NT2/D1 (cell line): Measurements from ENCODE around the gene CHMP4A.
A peak's percentile ranks its signal among the peaks of the same experiment; 100 is the strongest.

Source experiments
- DNase-seq: peaks from one replicate; pipeline ENCODE4 v3.0.0-alpha.2; 2011; ENCODE audit warnings: low read depth, low spot score
- H3K27me3 ChIP-seq: 2 replicates; pipeline ENCODE4 v1.6.0; 2011; ENCODE audit warnings: mild to moderate bottlenecking; ENCODE audit not compliant: insufficient read length, insufficient read depth
- H3K36me3 ChIP-seq: 2 replicates; pipeline ENCODE4 v1.6.1; 2011; ENCODE audit warnings: mild to moderate bottlenecking, low read length, mixed read lengths; ENCODE audit not compliant: insufficient read depth, insufficient read length
- H3K4me1 ChIP-seq: 2 replicates; pipeline ENCODE4 v1.5.1; 2011; ENCODE audit not compliant: insufficient read depth, insufficient read length
- H3K4me3 ChIP-seq: 2 replicates; pipeline ENCODE4 v1.5.1; 2011; ENCODE audit warnings: low read depth; ENCODE audit not compliant: insufficient read length
- H3K9ac ChIP-seq: 2 replicates; pipeline ENCODE4 v1.6.0; 2011; ENCODE audit warnings: low read depth; ENCODE audit not compliant: insufficient read length
- H3K9me3 ChIP-seq: 2 replicates; pipeline ENCODE4 v1.5.1; 2011; ENCODE audit warnings: mild to moderate bottlenecking, low read length; ENCODE audit not compliant: insufficient read depth
- SUZ12 ChIP-seq: IDR thresholded peaks from 2 replicates; pipeline ENCODE4 v1.6.1; 2011; ENCODE audit not compliant: insufficient read length, insufficient read depth; ENCODE audit errors: extremely low read depth
- YY1 ChIP-seq: IDR thresholded peaks from 2 replicates; pipeline ENCODE4 v1.6.1; 2011; ENCODE audit not compliant: insufficient read length, insufficient read depth
- ZNF274 ChIP-seq: IDR thresholded peaks from 2 replicates; pipeline ENCODE4 v1.6.1; 2011; ENCODE audit warnings: mild to moderate bottlenecking, low read depth, low read length

Gene CHMP4A

DNA sequence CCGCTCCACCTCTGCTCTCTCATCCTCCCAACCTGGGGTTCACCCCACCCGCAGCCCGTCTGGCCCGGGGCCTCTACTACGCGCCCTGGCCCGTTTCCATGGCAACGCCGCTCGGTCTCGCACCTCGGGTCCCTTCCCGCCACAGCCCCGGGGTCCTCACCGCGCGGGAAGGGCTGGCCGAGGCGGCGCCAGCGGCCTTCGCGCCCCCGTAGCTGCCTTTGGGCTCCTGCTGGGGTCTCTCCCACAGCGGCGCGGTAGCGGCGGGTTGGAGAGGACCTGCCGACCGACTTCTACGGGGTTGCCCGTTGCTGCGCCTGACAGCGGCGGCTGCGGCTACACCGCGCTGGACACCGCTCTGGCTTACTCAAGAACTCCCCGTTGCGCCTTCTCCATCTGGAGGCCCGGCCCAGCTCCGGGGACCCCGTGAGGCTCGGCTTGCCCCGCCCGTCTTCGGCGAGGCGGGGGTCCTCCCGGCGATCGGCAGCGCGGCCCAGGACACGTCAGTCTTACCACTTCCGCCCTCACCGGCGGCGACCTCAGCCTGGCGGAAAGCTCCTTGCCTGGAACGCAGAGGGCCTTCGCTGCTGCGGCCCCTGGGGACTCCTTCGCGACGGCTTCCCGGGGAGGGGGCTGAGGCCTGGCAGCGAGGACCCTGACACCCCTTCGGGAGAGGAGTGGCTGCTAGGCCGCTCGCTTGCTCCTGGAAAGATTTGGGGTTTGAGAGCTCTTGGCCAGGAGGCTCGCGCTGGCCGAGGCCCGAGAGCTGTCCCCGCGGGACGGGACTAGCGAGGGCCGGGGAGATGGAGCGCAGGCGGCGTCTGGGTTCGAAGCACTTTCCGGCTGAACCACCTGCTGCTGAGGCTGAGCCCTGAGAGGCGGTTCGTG, 17.9 kb downstream of the CHMP4A start, which contains the start of gene TM9SF1:
TM9SF1 (minus strand) TSS at position 256 of the 885 bp plus-strand sequence. CDS start 422 bp downstream, outside the sequence.
- Histone ChIP-seq H3K9me3 (peaks cover 12% of the 10 kb centered on the region; the same call in 1 of the 2 replicates), H3K27me3 (no peaks in the 10 kb centered on the region), H3K9ac (peak within 1 kb of the TSS; percentile 75), H3K4me3 (peak within 1 kb of the TSS; percentile 72), H3K36me3 (peaks cover 36% of the 10 kb centered on the region), H3K4me1 (no peaks in the 10 kb centered on the region)
- DNase-seq = peak; percentile 69
- no peak for TF ChIP-seq SUZ12
- TF ChIP-seq ZNF274 = no peak
- no peak for TF ChIP-seq YY1

DNA sequence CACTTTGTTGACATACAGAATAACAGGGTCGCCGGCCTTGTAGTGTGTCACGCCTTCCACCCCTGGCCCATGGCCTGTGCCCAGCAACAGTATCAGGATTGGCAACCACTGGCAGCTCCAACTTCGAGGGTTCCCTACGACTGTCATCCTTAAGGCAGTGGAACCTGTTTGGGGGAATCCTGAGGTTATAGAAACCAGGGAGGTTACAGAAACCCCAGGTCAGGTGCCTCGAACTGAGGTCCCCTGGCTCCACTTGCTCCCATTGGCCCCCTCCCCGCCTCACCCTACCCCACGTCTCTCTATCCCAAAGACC, 18.5 kb downstream of the CHMP4A start:
- peak overlapping the region; percentile 75 for H3K9ac ChIP-seq
- TF ChIP-seq ZNF274 = no peak
- no peak for TF ChIP-seq YY1
- no peak for TF ChIP-seq SUZ12
- DNase-seq = no peak

GRCh38 chr14:24194186-24194872, 19.0 kb downstream of the CHMP4A start:
- TF ChIP-seq YY1 (no peak), SUZ12 (no peak), ZNF274 (no peak)
- Histone ChIP-seq H3K4me1 (peaks cover 2% of the 10 kb centered on the region), H3K9ac (peak overlapping the region; percentile 75), H3K27me3 (no peaks in the 10 kb centered on the region), H3K36me3 (peaks cover 43% of the 10 kb centered on the region), H3K4me3 (peak overlapping the region; percentile 72), H3K9me3 (peaks cover 7% of the 10 kb centered on the region; the same call in 1 of the 2 replicates)
- no peak for DNase-seq

More for the DNA sequence above, 18.5 kb downstream of the CHMP4A start:
- Histone ChIP-seq H3K4me3 (peak overlapping the region; percentile 72), H3K27me3 (no peaks in the 10 kb centered on the region), H3K36me3 (peaks cover 41% of the 10 kb centered on the region), H3K9me3 (peaks cover 8% of the 10 kb centered on the region; the same call in 1 of the 2 replicates), H3K4me1 (no peaks in the 10 kb centered on the region)

DNA sequence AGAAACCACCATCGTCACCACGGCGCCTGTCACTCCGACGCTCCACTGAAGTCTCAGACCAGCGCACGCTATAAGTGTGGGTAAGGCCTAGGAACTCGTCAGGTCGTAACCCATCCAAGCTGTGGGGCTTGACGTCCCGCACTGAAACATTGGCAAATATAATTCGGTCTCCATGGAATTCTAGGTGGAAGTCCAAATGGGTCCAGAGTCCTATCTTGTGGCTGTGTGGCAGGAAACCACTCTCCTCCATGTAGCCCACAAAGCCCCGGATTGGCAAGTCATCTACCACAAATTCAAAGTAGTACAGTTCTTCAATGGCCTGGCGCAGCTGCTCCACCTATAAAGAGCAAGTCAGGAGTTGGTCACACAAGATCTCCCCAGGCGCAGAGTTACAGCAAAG, 20.4 kb downstream of the CHMP4A start:
- Histone ChIP-seq H3K9ac (no peak overlapping the region), H3K9me3 (no peaks in the 10 kb centered on the region), H3K4me1 (peaks cover 2% of the 10 kb centered on the region), H3K27me3 (no peaks in the 10 kb centered on the region), H3K36me3 (peaks cover 37% of the 10 kb centered on the region), H3K4me3 (no peak overlapping the region)
- no peak for DNase-seq
- TF ChIP-seq YY1 (no peak), ZNF274 (no peak), SUZ12 (no peak)

DNA sequence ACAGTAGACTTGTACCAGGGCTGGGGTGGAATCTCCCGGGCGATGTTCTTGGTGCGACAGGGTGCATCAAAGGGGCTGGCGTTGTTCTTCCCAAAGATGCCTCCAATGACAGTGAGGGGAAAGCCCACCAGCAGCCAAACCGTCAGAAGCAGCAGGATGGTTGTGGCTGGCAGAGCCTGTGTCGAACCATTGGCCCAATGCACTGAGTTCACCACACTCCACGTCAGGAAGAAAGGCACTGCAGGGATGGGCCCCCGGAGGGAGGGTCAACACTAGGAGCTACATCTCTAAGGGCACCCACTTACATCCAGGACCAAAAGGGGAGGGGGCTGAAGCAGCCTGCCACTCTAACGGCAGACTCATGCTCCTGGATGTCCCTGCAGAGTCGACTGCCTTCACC, 22.9 kb downstream of the CHMP4A start:
- no peak for TF ChIP-seq SUZ12
- TF ChIP-seq ZNF274 = no peak
- TF ChIP-seq YY1 = no peak
- H3K4me1 ChIP-seq = peaks cover 2% of the 10 kb centered on the region
- no peaks in the 10 kb centered on the region for H3K9me3 ChIP-seq
- H3K9ac ChIP-seq = no peak overlapping the region
- H3K4me3 ChIP-seq = no peak overlapping the region
- no peak for DNase-seq
- peaks cover 62% of the 10 kb centered on the region for H3K36me3 ChIP-seq
- no peaks in the 10 kb centered on the region for H3K27me3 ChIP-seq

DNA sequence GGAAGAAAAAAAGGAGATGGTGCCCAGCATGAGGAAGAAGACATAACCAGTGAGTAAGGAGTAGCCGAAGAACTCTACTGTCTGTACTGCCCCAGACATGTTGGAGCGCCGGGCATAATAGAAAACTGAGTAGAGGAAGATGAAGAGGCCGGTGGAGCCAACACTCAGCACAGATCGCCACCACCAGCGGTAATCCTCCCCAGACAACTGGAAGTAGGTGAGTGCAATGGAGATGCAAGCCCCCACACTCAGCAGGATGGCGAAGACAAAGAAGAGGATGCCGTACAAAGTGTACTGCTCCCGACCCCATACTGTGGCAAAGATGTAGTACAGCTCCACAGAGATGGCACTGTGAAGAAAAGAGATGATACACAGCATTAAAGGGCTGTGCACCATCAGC, 23.8 kb downstream of the CHMP4A start:
- H3K4me1 ChIP-seq = peaks cover 2% of the 10 kb centered on the region
- DNase-seq = no peak
- H3K36me3 ChIP-seq = peaks cover 71% of the 10 kb centered on the region
- H3K9me3 ChIP-seq = no peaks in the 10 kb centered on the region
- no peak overlapping the region for H3K4me3 ChIP-seq
- TF ChIP-seq YY1 = no peak
- TF ChIP-seq ZNF274 = no peak
- TF ChIP-seq SUZ12 = no peak
- H3K27me3 ChIP-seq = no peaks in the 10 kb centered on the region
- H3K9ac ChIP-seq = peak overlapping the region; percentile 44

GRCh38 chr14:24189059-24189375, 24.3 kb downstream of the CHMP4A start:
- Histone ChIP-seq H3K27me3 (no peaks in the 10 kb centered on the region), H3K9ac (peak overlapping the region; percentile 44), H3K36me3 (peaks cover 71% of the 10 kb centered on the region), H3K4me3 (peak overlapping the region; percentile 86), H3K9me3 (no peaks in the 10 kb centered on the region), H3K4me1 (peaks cover 2% of the 10 kb centered on the region)
- TF ChIP-seq SUZ12 (no peak), ZNF274 (no peak), YY1 (no peak)
- no peak for DNase-seq
